HPDE6-E6E7 (cell line): Measurements from ENCODE around the gene SMIM3.
"Not testable (repeated sequence)": the region's sequence is repeated elsewhere in the genome, so short reads cannot be mapped to it uniquely, and the experiment has no call there.

Source experiments
- DNase-seq: peaks from one replicate; pipeline ENCODE4 v3.0.0; 2011; ENCODE audit warnings: missing footprints; ENCODE audit errors: extremely low spot score

The SMIM3 gene

GRCh38 chr5:150778517-150779396, at the start of gene SMIM3:
SMIM3 (plus strand) TSS chr5:150778757; CDS start chr5:150795441, 16,684 bp downstream.
- DNase-seq: peak; percentile 60

- no peak for DNase-seq
Observed at GRCh38 chr5:150729859-150730258, 48.7 kb upstream of the SMIM3 start.

- no peak for DNase-seq
Observed at GRCh38 chr5:150731669-150732242, 46.8 kb upstream of the SMIM3 start.

GRCh38 chr5:150734579-150735384, 43.8 kb upstream of the SMIM3 start:
- no peak for DNase-seq

GRCh38 chr5:150738862-150739261, 39.7 kb upstream of the SMIM3 start:
- DNase-seq: no peak

GRCh38 chr5:150740992-150741391, 37.6 kb upstream of the SMIM3 start:
- DNase-seq: no peak

- DNase-seq: not testable (repeated sequence)
Observed at GRCh38 chr5:150742455-150743141, 36.0 kb upstream of the SMIM3 start.

GRCh38 chr5:150743142-150743488, 35.4 kb upstream of the SMIM3 start:
- DNase-seq: not testable (repeated sequence)

GRCh38 chr5:150750469-150750868, 28.1 kb upstream of the SMIM3 start:
- DNase-seq: no peak

- DNase-seq: no peak
Observed at GRCh38 chr5:150751096-150751891, 27.3 kb upstream of the SMIM3 start.

- no peak for DNase-seq
Observed at GRCh38 chr5:150753463-150753862, 25.1 kb upstream of the SMIM3 start.

GRCh38 chr5:150753863-150754262, 24.7 kb upstream of the SMIM3 start:
- no peak for DNase-seq

GRCh38 chr5:150757087-150757649, 21.4 kb upstream of the SMIM3 start:
- no peak for DNase-seq

GRCh38 chr5:150758203-150758530, 20.4 kb upstream of the SMIM3 start:
- no peak for DNase-seq

GRCh38 chr5:150758531-150759333, 19.8 kb upstream of the SMIM3 start, which contains the start of gene DCTN4:
DCTN4 (minus strand) TSS chr5:150759017; CDS start chr5:150758993, 24 bp downstream.
- peak; percentile 98 for DNase-seq

- DNase-seq: no peak
Observed at GRCh38 chr5:150759334-150759583, 19.3 kb upstream of the SMIM3 start.

GRCh38 chr5:150762211-150762610, 16.3 kb upstream of the SMIM3 start:
- DNase-seq: no peak

GRCh38 chr5:150763023-150763769, 15.4 kb upstream of the SMIM3 start:
- DNase-seq: peak; percentile 58

GRCh38 chr5:150764530-150764929, 14.0 kb upstream of the SMIM3 start:
- DNase-seq: no peak
